A673 (cell line): Measurements from ENCODE around the gene CCDC7.
"Not testable (repeated sequence)": the region's sequence is repeated elsewhere in the genome, so short reads cannot be mapped to it uniquely, and the experiment has no call there.

ENCODE experiments used
- CTCF ChIP-seq: fragments of 300-800, 200-600 bp; sonication (generic); conservative IDR thresholded peaks from 2 replicates; pipeline ENCODE4 v1.5.1; 2017; ENCODE audit warnings: low read depth, mild to moderate bottlenecking, antibody characterized with exemption, low read length, moderate library complexity, mixed read lengths
- EZH2 ChIP-seq: fragments of 200-600 bp; sonication (generic); IDR thresholded peaks from 2 replicates; pipeline ENCODE4 v1.6.1; 2017; ENCODE audit warnings: borderline replicate concordance, low read depth, mild to moderate bottlenecking, mixed read lengths, antibody characterized with exemption, low read length; ENCODE audit not compliant: poor library complexity, severe bottlenecking

GRCh38 chr10:32895200-32895968, 449.4 kb downstream of the CCDC7 start:
- not testable (repeated sequence) for TF ChIP-seq CTCF, EZH2
